HepG2 (cell line): Measurements from ENCODE around the gene LRP10. TPM values are rescaled to one million over a fixed set of nuclear protein-coding genes. Genes with fewer than 3 reads are reported as not detected.

Source experiments
- ATAD3A ChIP-seq: sonication (generic); formaldehyde crosslinking; IDR thresholded peaks from 2 replicates; pipeline ENCODE4 v1.4.0; 2020; ENCODE audit warnings: missing genetic modification reagents
- CHD4 ChIP-seq: fragments of 200-600 bp; sonication (generic); IDR thresholded peaks from 2 replicates; pipeline ENCODE4 v1.7.0; 2017; ENCODE audit warnings: mild to moderate bottlenecking, low read length, borderline replicate concordance
- EEA1 ChIP-seq: sonication (generic); formaldehyde crosslinking; IDR thresholded peaks from 2 replicates; pipeline ENCODE4 v1.5.1; 2020; ENCODE audit warnings: mild to moderate bottlenecking, missing genetic modification reagents, borderline replicate concordance
- GFI1 ChIP-seq: sonication (generic); formaldehyde crosslinking; IDR thresholded peaks from 2 replicates; pipeline ENCODE4 v1.5.0; 2020; ENCODE audit warnings: missing genetic modification reagents, mild to moderate bottlenecking, borderline replicate concordance
- JDP2 ChIP-seq: sonication (generic); formaldehyde crosslinking; IDR thresholded peaks from 2 replicates; pipeline ENCODE4 v1.8.1; 2022; ENCODE audit warnings: missing genetic modification reagents, borderline replicate concordance
- JUNB ChIP-seq: sonication (generic); formaldehyde crosslinking; IDR thresholded peaks from 2 replicates; pipeline ENCODE4 v1.8.0; 2022; ENCODE audit warnings: missing genetic modification reagents, mild to moderate bottlenecking, borderline replicate concordance
- KAT7 ChIP-seq: IDR thresholded peaks from 2 replicates; pipeline ENCODE4 v1.6.1; 2018; ENCODE audit warnings: borderline replicate concordance, missing compliant biosample characterization
- MEIS2 ChIP-seq: sonication (generic); formaldehyde crosslinking; IDR thresholded peaks from 2 replicates; pipeline ENCODE4 v1.9.0; 2021; ENCODE audit warnings: mild to moderate bottlenecking, missing genetic modification reagents
- MTF1 ChIP-seq: sonication (generic); formaldehyde crosslinking; IDR thresholded peaks from 2 replicates; pipeline ENCODE4 v1.5.0; 2020; ENCODE audit warnings: missing genetic modification reagents
- NCOA5 ChIP-seq: sonication (generic); formaldehyde crosslinking; IDR thresholded peaks from 2 replicates; pipeline ENCODE4 v1.4.0; 2020; ENCODE audit warnings: missing genetic modification reagents
- NR1H2 ChIP-seq: sonication (generic); formaldehyde crosslinking; IDR thresholded peaks from 2 replicates; pipeline ENCODE4 v1.8.1; 2022; ENCODE audit warnings: low read depth, missing genetic modification reagents, borderline replicate concordance
- POGZ ChIP-seq: sonication (generic); formaldehyde crosslinking; IDR thresholded peaks from 2 replicates; pipeline ENCODE4 v1.4.0; 2020; ENCODE audit warnings: mild to moderate bottlenecking, missing genetic modification reagents
- RFXANK ChIP-seq: IDR thresholded peaks from 2 replicates; pipeline ENCODE4 v1.6.1; 2016
- SRSF1 ChIP-seq: fragments of 200-400 bp; formaldehyde crosslinking; optimal IDR thresholded peaks from 2 replicates; pipeline ENCODE3; 2017; ENCODE audit warnings: mild to moderate bottlenecking, low read depth, low read length, moderate library complexity
- WIZ ChIP-seq: sonication (generic); formaldehyde crosslinking; IDR thresholded peaks from 2 replicates; pipeline ENCODE4 v1.5.1; 2020; ENCODE audit warnings: mild to moderate bottlenecking, missing genetic modification reagents
- ZFP1 ChIP-seq: IDR thresholded peaks from 2 replicates; pipeline ENCODE4 v1.6.1; 2016
- ZNF34 ChIP-seq: sonication (generic); formaldehyde crosslinking; IDR thresholded peaks from 2 replicates; pipeline ENCODE4 v1.4.0; 2020; ENCODE audit warnings: mild to moderate bottlenecking, missing genetic modification reagents, borderline replicate concordance
- ZNF543 ChIP-seq: sonication (generic); formaldehyde crosslinking; IDR thresholded peaks from 2 replicates; pipeline ENCODE4 v1.4.0; 2020; ENCODE audit warnings: mild to moderate bottlenecking, missing genetic modification reagents
- ZNF556 ChIP-seq: sonication (generic); formaldehyde crosslinking; IDR thresholded peaks from 2 replicates; pipeline ENCODE4 v1.4.0; 2020; ENCODE audit warnings: mild to moderate bottlenecking, missing genetic modification reagents, borderline replicate concordance
- ZSCAN21 ChIP-seq: sonication (generic); formaldehyde crosslinking; IDR thresholded peaks from 2 replicates; pipeline ENCODE4 v1.8.0; 2022; ENCODE audit warnings: mild to moderate bottlenecking, missing genetic modification reagents, moderate library complexity, borderline replicate concordance
- polyA plus RNA-seq, 8 experiments: library from polyadenylated mRNA; depleted of rRNA in 3 of 8; stranded (reverse) in 7 of 8; unstranded in 1 of 8; fragments of >200 nt; fragmentation: Illumina TruSeq in 4 of 8; extraction: Trizol in 4 of 8; gene quantifications; 2 replicates each; pipeline versions ENCODE4 v1.2.1 to v1.2.3, GENCODE V29; 2011 to 2016; ENCODE audit warnings: low read depth in 4 of 8, missing spikeins in 1 of 8, mixed read lengths in 1 of 8; ENCODE audit not compliant: insufficient read depth in 1 of 8
- total RNA-seq, 5 experiments: library from RNA; depleted of rRNA; stranded (reverse); fragments of >200 nt; fragmentation: Illumina TruSeq; extraction: Trizol; gene quantifications; 2 replicates each; pipeline ENCODE4 v1.2.3, GENCODE V29; 2016; ENCODE audit warnings: low read depth in 1 of 5
- TF ChIP-seq, protein P1 (sequence below): sonication (generic); formaldehyde crosslinking; IDR thresholded peaks from 2 replicates; pipeline ENCODE4 v1.5.0; 2020; ENCODE audit warnings: mild to moderate bottlenecking, missing genetic modification reagents, borderline replicate concordance
- TF ChIP-seq, protein P2 (sequence below): IDR thresholded peaks from 2 replicates; pipeline ENCODE4 v1.6.1; 2016; ENCODE audit warnings: low read depth, borderline replicate concordance
- TF ChIP-seq, protein P3 (sequence below): sonication (generic); formaldehyde crosslinking; IDR thresholded peaks from 2 replicates; pipeline ENCODE4 v1.4.0; 2020; ENCODE audit warnings: missing genetic modification reagents
- TF ChIP-seq, protein P4 (sequence below): IDR thresholded peaks from 2 replicates; pipeline ENCODE4 v1.6.1; 2016; ENCODE audit warnings: missing genetic modification reagents, missing compliant biosample characterization
- TF ChIP-seq, protein P5 (sequence below): sonication (generic); formaldehyde crosslinking; IDR thresholded peaks from 2 replicates; pipeline ENCODE4 v1.4.0; 2020; ENCODE audit warnings: low read depth, mild to moderate bottlenecking, missing genetic modification reagents

Gene LRP10
- total and polyA plus RNA-seq, 2 of the 13 experiments (the other 11 are each of a cell fraction or from before 2014, with no cell fraction given), result 16.9 to 45.2 TPM

DNA sequence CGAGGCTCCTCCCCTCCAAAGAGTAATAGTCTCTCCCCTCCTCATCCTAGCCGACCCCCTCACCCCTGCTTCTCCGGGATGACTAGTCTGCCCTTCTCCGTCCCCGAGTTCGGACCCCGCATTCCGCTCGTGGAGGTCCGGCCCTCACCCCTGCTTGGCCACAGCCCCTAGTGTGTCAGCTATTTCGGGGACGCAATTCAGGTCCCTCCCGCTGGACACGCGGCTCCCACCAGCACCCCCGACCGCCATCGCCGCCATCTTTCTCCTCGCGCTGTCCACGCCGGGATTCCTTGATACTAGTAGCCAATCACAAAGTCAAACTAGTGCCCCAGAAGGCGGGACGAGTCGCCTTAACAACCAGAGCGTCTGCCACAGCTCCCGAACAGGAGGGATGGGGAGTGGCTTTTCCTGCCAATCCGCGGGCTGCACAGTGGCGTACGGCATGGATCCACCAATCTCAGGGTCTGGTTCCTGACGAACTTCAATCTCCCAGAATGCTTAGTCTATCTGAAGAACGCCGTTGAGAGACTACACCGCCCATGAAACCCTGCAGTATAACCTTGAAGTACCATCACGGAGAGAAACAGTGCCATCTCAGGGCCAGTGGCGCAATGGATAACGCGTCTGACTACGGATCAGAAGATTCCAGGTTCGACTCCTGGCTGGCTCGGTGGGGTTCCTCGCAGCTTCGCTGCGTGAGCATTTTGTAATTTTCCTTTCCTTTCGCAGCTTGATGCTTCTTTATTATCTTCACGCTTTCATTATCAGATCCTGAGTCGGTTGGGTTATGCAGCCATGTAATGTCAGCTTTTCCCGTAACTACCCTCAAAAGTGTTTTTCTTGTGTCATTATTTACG lies 57.8 kb downstream of the LRP10 start, which contains the start of gene PRMT5 (continued):
- TF ChIP-seq, protein P1, sequence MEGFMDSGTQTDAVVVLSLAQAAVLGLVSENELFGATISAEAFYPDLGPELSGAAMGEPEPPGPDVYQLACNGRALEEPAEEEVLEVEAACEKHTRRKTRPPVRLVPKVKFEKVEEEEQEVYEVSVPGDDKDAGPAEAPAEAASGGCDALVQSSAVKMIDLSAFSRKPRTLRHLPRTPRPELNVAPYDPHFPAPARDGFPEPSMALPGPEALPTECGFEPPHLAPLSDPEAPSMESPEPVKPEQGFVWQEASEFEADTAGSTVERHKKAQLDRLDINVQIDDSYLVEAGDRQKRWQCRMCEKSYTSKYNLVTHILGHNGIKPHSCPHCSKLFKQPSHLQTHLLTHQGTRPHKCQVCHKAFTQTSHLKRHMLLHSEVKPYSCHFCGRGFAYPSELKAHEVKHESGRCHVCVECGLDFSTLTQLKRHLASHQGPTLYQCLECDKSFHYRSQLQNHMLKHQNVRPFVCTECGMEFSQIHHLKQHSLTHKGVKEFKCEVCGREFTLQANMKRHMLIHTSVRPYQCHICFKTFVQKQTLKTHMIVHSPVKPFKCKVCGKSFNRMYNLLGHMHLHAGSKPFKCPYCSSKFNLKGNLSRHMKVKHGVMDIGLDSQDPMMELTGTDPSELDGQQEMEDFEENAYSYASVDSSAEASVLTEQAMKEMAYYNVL (CRISPR knock-in tag), result peak; percentile 92; the same call in 1 of the 2 replicates
- TF ChIP-seq ATAD3A (CRISPR knock-in tag) (peak; percentile 96), KAT7 (CRISPR knock-in tag) (peak; percentile 88; the same call in 1 of the 2 replicates), POGZ (peak; percentile 97), MEIS2 (peak; percentile 88), RFXANK (CRISPR knock-in tag) (peak; percentile 97), ZNF543 (CRISPR knock-in tag) (peak; percentile 98), ZSCAN21 (CRISPR knock-in tag) (peak; percentile 97), ZFP1 (CRISPR knock-in tag) (peak; percentile 97), JUNB (CRISPR knock-in tag) (peak; percentile 79), ZNF556 (CRISPR knock-in tag) (peak; percentile 99), ZNF34 (peak; percentile 99), CHD4 (0 out of 2 replicates have a peak, but pooled peaks have one; percentile 67), MTF1 (CRISPR knock-in tag) (peak; percentile 59; the same call in 1 of the 2 replicates), WIZ (CRISPR knock-in tag) (peak; percentile 89; the same call in 1 of the 2 replicates), EEA1 (peak; percentile 96), NR1H2 (CRISPR knock-in tag) (no peak; the same call in 1 of the 2 replicates), JDP2 (peak; percentile 58; the same call in 1 of the 2 replicates), NCOA5 (CRISPR knock-in tag) (no peak), SRSF1 (peak; percentile 98), GFI1 (CRISPR knock-in tag) (peak; percentile 85; the same call in 1 of the 2 replicates)
- TF ChIP-seq, protein P2, sequence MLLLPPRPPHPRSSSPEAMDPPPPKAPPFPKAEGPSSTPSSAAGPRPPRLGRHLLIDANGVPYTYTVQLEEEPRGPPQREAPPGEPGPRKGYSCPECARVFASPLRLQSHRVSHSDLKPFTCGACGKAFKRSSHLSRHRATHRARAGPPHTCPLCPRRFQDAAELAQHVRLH (CRISPR knock-in tag), result peak; percentile 99
- TF ChIP-seq, protein P3, sequence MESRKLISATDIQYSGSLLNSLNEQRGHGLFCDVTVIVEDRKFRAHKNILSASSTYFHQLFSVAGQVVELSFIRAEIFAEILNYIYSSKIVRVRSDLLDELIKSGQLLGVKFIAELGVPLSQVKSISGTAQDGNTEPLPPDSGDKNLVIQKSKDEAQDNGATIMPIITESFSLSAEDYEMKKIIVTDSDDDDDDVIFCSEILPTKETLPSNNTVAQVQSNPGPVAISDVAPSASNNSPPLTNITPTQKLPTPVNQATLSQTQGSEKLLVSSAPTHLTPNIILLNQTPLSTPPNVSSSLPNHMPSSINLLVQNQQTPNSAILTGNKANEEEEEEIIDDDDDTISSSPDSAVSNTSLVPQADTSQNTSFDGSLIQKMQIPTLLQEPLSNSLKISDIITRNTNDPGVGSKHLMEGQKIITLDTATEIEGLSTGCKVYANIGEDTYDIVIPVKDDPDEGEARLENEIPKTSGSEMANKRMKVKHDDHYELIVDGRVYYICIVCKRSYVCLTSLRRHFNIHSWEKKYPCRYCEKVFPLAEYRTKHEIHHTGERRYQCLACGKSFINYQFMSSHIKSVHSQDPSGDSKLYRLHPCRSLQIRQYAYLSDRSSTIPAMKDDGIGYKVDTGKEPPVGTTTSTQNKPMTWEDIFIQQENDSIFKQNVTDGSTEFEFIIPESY, result peak; percentile 92
- TF ChIP-seq, protein P4, sequence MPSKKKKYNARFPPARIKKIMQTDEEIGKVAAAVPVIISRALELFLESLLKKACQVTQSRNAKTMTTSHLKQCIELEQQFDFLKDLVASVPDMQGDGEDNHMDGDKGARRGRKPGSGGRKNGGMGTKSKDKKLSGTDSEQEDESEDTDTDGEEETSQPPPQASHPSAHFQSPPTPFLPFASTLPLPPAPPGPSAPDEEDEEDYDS (CRISPR knock-in tag), result peak; percentile 97
- TF ChIP-seq, protein P5, sequence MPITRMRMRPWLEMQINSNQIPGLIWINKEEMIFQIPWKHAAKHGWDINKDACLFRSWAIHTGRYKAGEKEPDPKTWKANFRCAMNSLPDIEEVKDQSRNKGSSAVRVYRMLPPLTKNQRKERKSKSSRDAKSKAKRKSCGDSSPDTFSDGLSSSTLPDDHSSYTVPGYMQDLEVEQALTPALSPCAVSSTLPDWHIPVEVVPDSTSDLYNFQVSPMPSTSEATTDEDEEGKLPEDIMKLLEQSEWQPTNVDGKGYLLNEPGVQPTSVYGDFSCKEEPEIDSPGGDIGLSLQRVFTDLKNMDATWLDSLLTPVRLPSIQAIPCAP, result peak; percentile 89; the same call in 1 of the 2 replicates
